Measurements from ENCODE around the gene PSMA7. TPM values are rescaled to one million over a fixed set of nuclear protein-coding genes. Genes with fewer than 3 reads are reported as not detected.
A peak's percentile ranks its signal among the peaks of the same experiment; 100 is the strongest.

Gene PSMA7
- total and polyA plus RNA-seq, 2 donors = 83.3 to 324 TPM

- H3K4me1 ChIP-seq (ENCODE audit: insufficient read depth) = no peaks in the 10 kb centered on the region
- H3K27ac ChIP-seq (ENCODE audit: low read depth) = no peak overlapping the region
- peaks cover 9% of the 10 kb centered on the region for H3K36me3 ChIP-seq (ENCODE audit: insufficient read depth)
- H3K4me3 ChIP-seq (ENCODE audit: low read depth, low read length) = no peak overlapping the region
- no peak for DNase-seq (ENCODE audit: extremely low spot score)
- WGBS = 83% methylated on average over 12 of the region's 12 CpGs
These were observed 9.3 kb downstream of the PSMA7 start for GRCh38 chr20:62133864-62134263.

- H3K4me1 ChIP-seq (ENCODE audit: insufficient read depth) = no peaks in the 10 kb centered on the region
- peaks cover 9% of the 10 kb centered on the region for H3K36me3 ChIP-seq (ENCODE audit: insufficient read depth)
- 83% methylated on average over 29 of the region's 29 CpGs for WGBS
- no peak overlapping the region for H3K27ac ChIP-seq (ENCODE audit: low read depth)
- DNase-seq (ENCODE audit: extremely low spot score) = no peak
- H3K4me3 ChIP-seq (ENCODE audit: low read depth, low read length) = no peak overlapping the region
These were observed 9.9 kb downstream of the PSMA7 start for GRCh38 chr20:62133051-62133845.

GRCh38 chr20:62132421-62132820, 10.8 kb downstream of the PSMA7 start:
- no peak overlapping the region for H3K4me3 ChIP-seq (ENCODE audit: low read depth, low read length)
- peaks cover 4% of the 10 kb centered on the region for H3K36me3 ChIP-seq (ENCODE audit: insufficient read depth)
- 87% methylated on average over 7 of the region's 7 CpGs for WGBS
- no peaks in the 10 kb centered on the region for H3K4me1 ChIP-seq (ENCODE audit: insufficient read depth)
- H3K27ac ChIP-seq (ENCODE audit: low read depth) = no peak overlapping the region
- DNase-seq (ENCODE audit: extremely low spot score) = no peak

GRCh38 chr20:62131560-62132320, 11.5 kb downstream of the PSMA7 start:
- DNase-seq (ENCODE audit: extremely low spot score) = no peak
- H3K4me1 ChIP-seq (ENCODE audit: insufficient read depth) = no peaks in the 10 kb centered on the region
- H3K36me3 ChIP-seq (ENCODE audit: insufficient read depth) = no peaks in the 10 kb centered on the region
- no peak overlapping the region for H3K4me3 ChIP-seq (ENCODE audit: low read depth, low read length)
- 91% methylated on average over 25 of the region's 25 CpGs for WGBS
- H3K27ac ChIP-seq (ENCODE audit: low read depth) = no peak overlapping the region

GRCh38 chr20:62129731-62130531, 13.3 kb downstream of the PSMA7 start:
- Histone ChIP-seq H3K27ac (ENCODE audit: low read depth) (no peak overlapping the region), H3K4me1 (ENCODE audit: insufficient read depth) (no peaks in the 10 kb centered on the region), H3K4me3 (ENCODE audit: low read depth, low read length) (no peak overlapping the region), H3K36me3 (ENCODE audit: insufficient read depth) (peaks cover 3% of the 10 kb centered on the region)
- no peak for DNase-seq (ENCODE audit: extremely low spot score)
- WGBS = 90% methylated on average over 20 of the region's 20 CpGs

- Histone ChIP-seq H3K36me3 (ENCODE audit: insufficient read depth) (peaks cover 3% of the 10 kb centered on the region), H3K27ac (ENCODE audit: low read depth) (no peak overlapping the region), H3K4me1 (ENCODE audit: insufficient read depth) (no peaks in the 10 kb centered on the region), H3K4me3 (ENCODE audit: low read depth, low read length) (no peak overlapping the region)
- no peak for DNase-seq (ENCODE audit: extremely low spot score)
- WGBS = 84% methylated on average over 6 of the region's 6 CpGs
These were observed 14.7 kb downstream of the PSMA7 start for GRCh38 chr20:62128502-62128901.

- Histone ChIP-seq H3K36me3 (ENCODE audit: insufficient read depth) (peaks cover 3% of the 10 kb centered on the region), H3K27ac (ENCODE audit: low read depth) (no peak overlapping the region), H3K4me1 (ENCODE audit: insufficient read depth) (no peaks in the 10 kb centered on the region), H3K4me3 (ENCODE audit: low read depth, low read length) (no peak overlapping the region)
- WGBS = 85% methylated on average over 6 of the region's 6 CpGs
- no peak for DNase-seq (ENCODE audit: extremely low spot score)
These were observed 15.4 kb downstream of the PSMA7 start for GRCh38 chr20:62127799-62128198.

- Histone ChIP-seq H3K4me1 (ENCODE audit: insufficient read depth) (no peaks in the 10 kb centered on the region), H3K27ac (ENCODE audit: low read depth) (no peak overlapping the region), H3K36me3 (ENCODE audit: insufficient read depth) (peaks cover 3% of the 10 kb centered on the region), H3K4me3 (ENCODE audit: low read depth, low read length) (no peak overlapping the region)
- WGBS = 94% methylated on average over 20 of the region's 20 CpGs
- DNase-seq (ENCODE audit: extremely low spot score) = no peak
These were observed 17.1 kb downstream of the PSMA7 start for GRCh38 chr20:62126141-62126540.

- H3K4me1 ChIP-seq (ENCODE audit: insufficient read depth) = no peaks in the 10 kb centered on the region
- H3K36me3 ChIP-seq (ENCODE audit: insufficient read depth) = peaks cover 3% of the 10 kb centered on the region
- DNase-seq (ENCODE audit: extremely low spot score) = no peak
- WGBS = 22% methylated on average over 19 of the region's 19 CpGs
- no peak overlapping the region for H3K27ac ChIP-seq (ENCODE audit: low read depth)
- peak overlapping the region; percentile 87 for H3K4me3 ChIP-seq (ENCODE audit: low read depth, low read length)
These were observed 19.6 kb downstream of the PSMA7 start for GRCh38 chr20:62123450-62124118.

- no peak for DNase-seq (ENCODE audit: extremely low spot score)
These were observed 20.3 kb downstream of the PSMA7 start for GRCh38 chr20:62122654-62123449.

GRCh38 chr20:62121776-62122653, 21.2 kb downstream of the PSMA7 start, which contains the start of gene LSM14B:
TSS of gene LSM14B (plus strand) at chr20:62122475. CDS start at chr20:62122667, 192 bp downstream.
- Histone ChIP-seq H3K36me3 (ENCODE audit: insufficient read depth) (peaks cover 3% of the 10 kb centered on the region), H3K4me3 (ENCODE audit: low read depth, low read length) (peak within 1 kb of the TSS; percentile 87), H3K4me1 (ENCODE audit: insufficient read depth) (no peaks in the 10 kb centered on the region), H3K27ac (ENCODE audit: low read depth) (peak within 1 kb of the TSS; percentile 89)
- under 1% methylated on average over 123 of the region's 124 CpGs for WGBS
- peak; percentile 87 for DNase-seq (ENCODE audit: extremely low spot score)

More at GRCh38 chr20:62122654-62123449, 20.3 kb downstream of the PSMA7 start:
- Histone ChIP-seq H3K27ac (ENCODE audit: low read depth) (peak overlapping the region; percentile 72), H3K36me3 (ENCODE audit: insufficient read depth) (peaks cover 3% of the 10 kb centered on the region), H3K4me3 (ENCODE audit: low read depth, low read length) (peak overlapping the region; percentile 87), H3K4me1 (ENCODE audit: insufficient read depth) (no peaks in the 10 kb centered on the region)
- WGBS = under 1% methylated on average over 77 of the region's 77 CpGs

All from urinary bladder (tissue), 4 donors.